ENCODE results near the gene MAP7.

DNA sequence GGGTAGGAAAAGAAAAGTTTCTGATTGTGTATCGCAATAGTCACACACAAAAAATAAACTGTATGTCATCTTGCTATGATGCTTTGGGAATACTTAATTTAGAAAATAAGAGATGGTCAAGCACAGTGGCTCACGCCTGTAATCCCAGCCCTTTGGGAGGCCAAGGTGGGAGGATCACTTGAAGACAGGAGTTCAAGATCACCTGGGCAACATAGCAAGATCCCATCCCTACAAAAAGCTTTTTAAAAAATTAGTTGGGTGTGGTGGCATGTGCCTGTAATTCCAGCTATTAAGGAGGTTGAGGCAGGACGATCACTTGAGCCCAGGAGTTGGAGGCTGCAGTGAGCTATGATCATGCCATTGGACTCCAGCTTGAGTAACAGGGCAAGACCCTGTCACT is 27.6 kb downstream of the MAP7 start:
- TF ChIP-seq, protein P1, sequence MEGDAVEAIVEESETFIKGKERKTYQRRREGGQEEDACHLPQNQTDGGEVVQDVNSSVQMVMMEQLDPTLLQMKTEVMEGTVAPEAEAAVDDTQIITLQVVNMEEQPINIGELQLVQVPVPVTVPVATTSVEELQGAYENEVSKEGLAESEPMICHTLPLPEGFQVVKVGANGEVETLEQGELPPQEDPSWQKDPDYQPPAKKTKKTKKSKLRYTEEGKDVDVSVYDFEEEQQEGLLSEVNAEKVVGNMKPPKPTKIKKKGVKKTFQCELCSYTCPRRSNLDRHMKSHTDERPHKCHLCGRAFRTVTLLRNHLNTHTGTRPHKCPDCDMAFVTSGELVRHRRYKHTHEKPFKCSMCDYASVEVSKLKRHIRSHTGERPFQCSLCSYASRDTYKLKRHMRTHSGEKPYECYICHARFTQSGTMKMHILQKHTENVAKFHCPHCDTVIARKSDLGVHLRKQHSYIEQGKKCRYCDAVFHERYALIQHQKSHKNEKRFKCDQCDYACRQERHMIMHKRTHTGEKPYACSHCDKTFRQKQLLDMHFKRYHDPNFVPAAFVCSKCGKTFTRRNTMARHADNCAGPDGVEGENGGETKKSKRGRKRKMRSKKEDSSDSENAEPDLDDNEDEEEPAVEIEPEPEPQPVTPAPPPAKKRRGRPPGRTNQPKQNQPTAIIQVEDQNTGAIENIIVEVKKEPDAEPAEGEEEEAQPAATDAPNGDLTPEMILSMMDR (conservative IDR thresholded peaks at IDR 0.05; ENCODE audit: low read length): no peak
- no peak for TF ChIP-seq EZH2phosphoT487 (IDR thresholded peaks at IDR 0.05; ENCODE audit: borderline replicate concordance, low read depth, low read length)
